GM18520 (cell line): Measurements from ENCODE around the gene DOP1B.

ENCODE experiments used
- ATAC-seq: cut with Tn5 transposase; IDR thresholded peaks from one replicate; pipeline ENCODE4 v1.9.1; 2021; ENCODE audit not compliant: unreplicated experiment

DOP1B gene

GRCh38 chr21:36202726-36203602, 46.3 kb downstream of the DOP1B start:
- no peak for ATAC-seq

GRCh38 chr21:36203603-36203889, 46.9 kb downstream of the DOP1B start:
- no peak for ATAC-seq

GRCh38 chr21:36204980-36205379, 48.4 kb downstream of the DOP1B start:
- no peak for ATAC-seq

- ATAC-seq, result no peak
These were observed 49.3 kb downstream of the DOP1B start for GRCh38 chr21:36205962-36206361.
